Left renal pelvis (tissue), 4 donors: ENCODE data around the gene EPS8L3. TPM values are rescaled to one million over a fixed set of nuclear protein-coding genes. Genes with fewer than 3 reads are reported as not detected.

ENCODE experiments used
- DNase-seq, 4 donors: peaks; one replicate each; pipeline ENCODE4 v3.0.0-alpha.2; 2013; ENCODE audit warnings: low read depth in 4 of 4, low spot score in 3 of 4
- polyA plus RNA-seq, 4 donors: library from polyadenylated mRNA; unstranded; fragments of 120-200 nt; gene quantifications; one replicate each; pipeline ENCODE4 v1.2.1, GENCODE V29; 2013; ENCODE audit not compliant: insufficient read length in 4 of 4

Gene EPS8L3
- polyA plus RNA-seq, 4 donors = 0.46 to 0.83 (median 0.69) TPM; not detected in 1

DNA sequence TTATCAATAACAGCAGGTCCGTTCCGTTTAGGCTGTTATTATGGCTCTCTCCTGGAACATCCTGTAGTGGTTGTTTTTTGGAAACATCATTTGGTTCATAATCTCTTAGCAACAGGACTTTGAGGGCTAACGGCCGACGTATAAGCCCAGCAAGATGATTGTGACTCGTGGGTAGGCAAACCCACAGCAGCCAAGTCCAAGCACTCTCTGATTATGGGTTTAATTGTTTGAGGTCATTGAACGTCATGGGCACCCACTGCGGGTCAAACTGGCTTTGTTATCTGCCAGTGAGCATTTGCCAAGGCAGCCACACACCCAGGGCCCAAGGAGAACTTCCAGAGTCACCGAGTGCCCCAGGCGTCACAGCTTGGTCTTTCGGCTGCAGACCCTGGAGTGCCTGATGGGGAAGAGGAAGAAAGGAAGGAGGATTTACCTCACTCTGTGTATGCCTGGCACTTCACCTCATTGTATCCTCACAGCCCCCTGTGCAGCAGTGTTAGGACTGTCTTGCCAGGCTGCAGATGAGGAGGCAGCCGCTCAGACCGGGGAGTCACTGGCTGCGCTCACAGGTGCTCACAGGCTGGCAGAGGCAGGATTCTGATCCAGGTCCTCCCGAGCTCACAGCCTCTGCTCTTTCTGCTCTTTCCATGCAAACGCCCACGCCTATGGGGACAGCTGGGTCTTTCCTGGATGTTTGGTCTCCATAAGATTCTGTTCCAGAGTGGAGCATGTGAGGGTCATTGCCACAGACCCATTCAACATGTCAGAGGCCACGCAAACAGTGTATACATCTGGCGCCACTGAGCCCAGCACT lies 30.8 kb upstream of the EPS8L3 start:
- no peak for DNase-seq

GRCh38 chr1:109793486-109794318 lies 30.0 kb upstream of the EPS8L3 start:
- DNase-seq = no peak

DNA sequence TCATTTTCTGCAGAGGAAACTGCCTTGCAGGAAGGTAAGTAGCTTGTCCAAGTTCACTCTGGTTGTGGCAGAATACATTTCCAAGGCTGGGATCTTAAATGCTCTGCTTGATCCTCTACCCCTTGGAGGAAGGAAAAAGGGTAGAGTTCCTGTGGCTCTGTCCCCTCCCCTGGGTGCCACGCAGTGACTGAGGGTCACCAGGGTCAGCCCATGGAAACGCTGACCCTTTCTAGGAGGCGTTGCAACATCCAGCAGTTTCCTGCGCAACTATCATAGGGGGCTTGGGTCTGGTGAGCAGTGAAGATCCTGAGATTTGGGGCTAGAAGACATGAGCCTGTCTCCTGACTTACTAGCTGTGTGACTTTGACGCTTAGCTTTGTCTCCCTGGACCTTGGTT lies 29.4 kb upstream of the EPS8L3 start:
- DNase-seq = no peak

DNA sequence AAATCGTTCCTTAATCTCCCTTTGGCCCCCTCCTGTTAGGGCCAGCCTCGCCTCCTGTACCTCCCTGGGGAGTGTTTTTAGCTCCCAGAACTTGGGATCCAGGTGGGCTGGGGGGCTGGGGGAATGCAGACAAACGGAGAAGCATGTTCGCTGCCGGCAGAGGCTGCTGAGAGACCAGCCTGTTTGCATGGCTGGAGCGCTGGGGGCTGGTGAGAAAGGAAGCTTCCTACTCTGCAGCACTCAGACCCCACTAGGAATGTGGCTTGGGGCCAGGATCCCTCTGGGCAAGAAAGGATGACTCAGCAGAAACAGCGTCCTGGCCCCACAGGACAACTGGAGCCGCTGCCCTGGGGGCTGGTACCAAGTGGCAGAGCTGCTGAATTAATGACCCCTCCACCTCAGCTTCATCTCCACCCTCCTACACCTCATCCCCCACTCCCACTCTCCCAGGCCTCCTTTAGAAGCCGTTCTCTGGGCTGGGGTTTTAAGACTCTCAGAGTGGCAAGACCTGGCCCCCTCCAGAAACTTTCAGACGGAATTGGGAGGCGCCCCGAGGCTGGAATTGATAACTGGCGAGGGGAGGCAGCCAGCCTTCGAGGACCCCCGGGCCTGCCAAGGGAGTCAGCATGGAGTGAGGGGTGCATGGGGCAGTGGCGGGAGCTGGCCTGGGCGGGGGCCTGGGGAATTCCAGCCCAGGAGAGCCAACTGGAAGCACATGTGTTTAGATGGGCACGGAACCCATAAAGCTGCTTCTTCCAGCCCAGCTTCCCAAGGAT lies 28.5 kb upstream of the EPS8L3 start:
- DNase-seq = peak; percentile 75 to 86 (median 83)

- no peak for DNase-seq
These were observed 27.8 kb upstream of the EPS8L3 start for GRCh38 chr1:109791495-109792043.

GRCh38 chr1:109790735-109791494 lies 27.2 kb upstream of the EPS8L3 start:
- no peak for DNase-seq

DNA sequence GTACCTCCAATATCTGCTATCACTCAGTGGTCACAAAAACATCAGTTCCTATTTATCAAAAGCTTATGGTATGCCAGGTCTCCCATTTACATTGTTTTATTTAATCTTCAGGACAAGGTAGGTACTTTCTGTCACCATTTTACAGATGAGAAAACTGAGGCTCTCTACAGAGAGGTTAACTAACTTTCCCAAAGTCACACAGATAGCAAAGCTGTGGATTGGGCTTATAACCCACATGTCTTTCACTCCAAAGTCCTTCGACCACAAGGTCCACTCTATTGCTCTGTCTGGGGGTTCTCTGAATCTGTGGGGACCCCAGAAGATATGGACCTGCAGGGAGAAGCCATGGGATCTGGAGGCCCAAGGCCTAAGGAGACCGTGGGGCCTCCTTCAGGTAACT lies 26.6 kb upstream of the EPS8L3 start:
- DNase-seq = no peak

DNA sequence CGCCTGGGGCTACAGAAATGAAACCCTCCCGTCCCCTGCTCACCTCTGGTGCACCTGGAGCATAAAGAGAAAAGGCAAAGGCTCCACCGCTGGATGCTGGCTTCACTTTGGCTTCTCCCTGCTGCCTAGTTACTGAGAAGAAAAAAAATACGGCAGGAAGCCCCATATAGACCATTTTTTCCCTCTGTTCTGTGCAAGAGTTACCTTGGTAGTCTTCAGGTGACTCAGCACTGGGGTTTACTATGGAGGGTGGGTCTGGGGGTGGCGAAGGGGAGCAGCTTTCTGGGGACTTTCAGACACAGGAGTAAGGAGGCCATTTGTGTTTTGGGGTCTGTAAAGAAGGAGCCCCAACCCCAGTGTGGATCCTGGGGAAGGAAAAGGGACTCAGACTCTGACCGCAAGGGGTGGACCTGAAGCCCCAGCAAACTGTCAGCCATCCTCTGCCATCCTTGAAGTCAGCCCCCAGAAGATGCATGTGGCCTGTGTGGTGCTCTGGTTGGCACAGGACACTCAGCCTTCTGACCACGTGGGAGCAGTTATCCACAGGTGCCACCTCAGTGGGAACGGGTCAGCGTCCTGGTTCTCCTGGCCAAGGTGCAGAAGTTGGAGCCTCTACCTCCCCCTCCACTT lies 25.9 kb upstream of the EPS8L3 start:
- no peak for DNase-seq

GRCh38 chr1:109788695-109789521 lies 25.2 kb upstream of the EPS8L3 start:
- no peak for DNase-seq

DNA sequence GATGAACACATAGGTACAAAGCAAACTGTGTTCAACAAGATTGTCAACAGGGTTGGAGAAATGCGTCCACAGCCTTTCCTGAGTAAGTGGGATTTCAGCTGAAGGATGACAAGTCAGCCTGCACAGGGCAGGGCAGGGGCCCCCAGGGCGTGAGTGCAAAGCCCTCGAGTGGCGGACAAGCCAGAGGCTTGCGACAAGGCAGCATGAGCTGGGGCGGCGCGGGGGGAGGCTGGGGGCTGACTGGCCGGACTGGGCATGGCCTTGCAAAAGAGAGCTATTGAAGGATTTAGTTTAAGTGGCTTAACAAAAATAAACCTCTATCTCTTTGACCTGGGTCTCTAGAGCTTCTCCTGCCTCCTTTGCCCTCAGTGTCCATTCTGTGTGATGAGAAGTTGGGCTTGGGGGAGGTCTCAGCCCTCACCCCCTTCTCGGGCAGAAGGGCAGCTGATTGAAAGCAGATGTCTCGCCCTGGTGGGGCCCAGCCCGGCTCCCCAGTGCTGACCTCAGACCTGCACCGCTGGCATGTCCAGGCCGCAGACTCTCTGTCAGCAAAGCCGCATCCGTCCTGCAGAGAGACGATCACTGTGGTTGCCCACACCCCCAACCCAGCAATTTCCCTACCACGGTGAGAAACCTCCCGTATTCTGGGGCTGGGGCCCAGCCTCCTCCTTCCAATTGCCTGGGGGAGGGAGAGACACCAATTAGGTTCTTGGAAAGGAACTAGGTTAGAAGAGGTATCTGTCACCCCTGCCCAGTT lies 24.3 kb upstream of the EPS8L3 start:
- DNase-seq = no peak

DNA sequence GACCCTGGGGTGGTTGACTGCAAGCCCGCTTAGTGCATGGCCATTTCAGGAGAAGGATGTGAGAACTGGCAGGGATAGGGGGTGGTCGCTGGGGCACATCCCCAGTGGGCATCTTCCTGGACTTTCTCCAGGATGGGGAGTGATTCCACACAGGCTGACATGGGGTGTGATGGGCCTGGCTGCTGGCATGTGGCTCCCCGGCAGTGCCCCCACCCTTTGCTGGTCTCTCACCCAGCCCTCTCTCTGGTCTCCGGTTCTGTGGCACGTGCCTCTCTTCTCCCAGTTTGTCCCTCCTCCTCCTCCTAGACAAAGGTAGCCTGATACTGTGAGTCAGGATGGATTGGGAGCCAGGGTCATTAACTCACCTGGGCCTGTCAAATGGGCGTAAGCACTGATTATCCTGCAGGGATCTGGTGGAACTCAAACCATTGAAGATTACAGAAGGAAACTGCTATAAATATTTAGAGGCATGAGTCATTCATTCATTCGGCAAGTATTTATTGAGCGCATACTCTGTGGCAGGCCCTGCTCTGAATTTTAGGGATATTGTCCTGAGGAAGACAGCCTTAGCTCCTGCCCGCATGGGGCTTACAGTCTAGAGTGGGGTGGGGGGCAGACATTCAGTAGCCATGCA lies 23.6 kb upstream of the EPS8L3 start:
- no peak for DNase-seq

DNA sequence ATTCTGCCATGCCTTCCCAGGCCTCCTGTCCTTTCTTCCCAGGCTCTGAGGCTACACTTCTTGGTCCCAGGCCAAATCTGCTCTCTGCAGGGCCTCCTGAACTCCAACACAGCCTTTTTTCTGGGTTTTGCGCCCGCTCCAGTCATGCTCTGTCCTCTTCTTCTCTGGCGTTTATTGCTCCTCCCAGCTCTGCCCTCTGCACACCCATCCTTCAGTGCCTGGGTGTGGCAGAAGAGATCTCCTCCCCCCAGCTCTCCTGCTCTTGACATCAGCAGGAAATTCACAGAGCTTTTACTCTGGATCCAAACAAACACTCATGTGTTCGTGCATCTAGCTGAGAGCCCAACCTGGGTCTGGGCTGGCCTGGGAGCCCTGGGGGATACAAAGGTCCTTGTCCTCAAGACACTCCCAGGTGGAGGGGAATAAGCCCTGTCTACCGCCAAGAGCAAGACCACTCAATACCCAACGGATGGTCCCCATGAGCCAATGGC lies 22.9 kb upstream of the EPS8L3 start:
- no peak for DNase-seq

GRCh38 chr1:109786112-109786480 lies 22.4 kb upstream of the EPS8L3 start:
- no peak for DNase-seq

- no peak for DNase-seq
These were observed 21.9 kb upstream of the EPS8L3 start for GRCh38 chr1:109785446-109786111.

DNA sequence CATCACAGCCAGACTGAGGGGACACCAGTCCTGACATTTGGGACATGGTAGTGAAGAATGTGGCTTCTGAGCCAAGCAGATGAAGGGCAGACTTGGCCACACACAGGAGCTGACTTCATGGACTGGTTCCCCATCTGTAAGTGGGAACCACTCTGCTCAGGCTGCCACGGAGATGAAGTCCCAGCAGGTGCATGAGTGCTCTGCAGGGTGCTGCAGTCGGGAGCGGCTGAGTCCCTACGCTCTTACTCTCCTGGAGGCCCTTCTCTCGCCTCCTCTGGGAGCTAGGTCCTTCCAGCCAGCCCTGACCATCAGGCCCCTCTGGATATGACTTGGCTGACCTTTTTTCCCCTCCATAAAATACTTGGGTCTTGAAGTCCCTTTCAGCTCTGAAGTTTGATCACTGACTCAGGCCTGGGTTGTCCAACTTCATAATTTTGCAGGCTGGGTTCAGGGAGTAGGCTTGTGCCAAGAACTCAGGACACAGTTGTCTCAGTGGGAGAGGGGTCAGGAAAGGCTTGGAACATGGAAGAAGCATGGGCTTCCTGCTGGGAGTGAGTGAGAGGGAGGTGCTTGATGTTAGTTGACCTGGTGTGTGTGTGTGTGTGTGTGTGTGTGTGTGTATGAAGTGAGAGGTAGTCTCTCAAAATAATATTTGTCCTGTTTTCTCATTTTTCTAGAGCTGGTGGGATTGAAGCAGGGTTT lies 21.0 kb upstream of the EPS8L3 start:
- DNase-seq = no peak

- DNase-seq = no peak
These were observed 19.7 kb upstream of the EPS8L3 start for GRCh38 chr1:109783436-109783835.
